Measurements from ENCODE around the gene ARID5B.

ARID5B gene

DNA sequence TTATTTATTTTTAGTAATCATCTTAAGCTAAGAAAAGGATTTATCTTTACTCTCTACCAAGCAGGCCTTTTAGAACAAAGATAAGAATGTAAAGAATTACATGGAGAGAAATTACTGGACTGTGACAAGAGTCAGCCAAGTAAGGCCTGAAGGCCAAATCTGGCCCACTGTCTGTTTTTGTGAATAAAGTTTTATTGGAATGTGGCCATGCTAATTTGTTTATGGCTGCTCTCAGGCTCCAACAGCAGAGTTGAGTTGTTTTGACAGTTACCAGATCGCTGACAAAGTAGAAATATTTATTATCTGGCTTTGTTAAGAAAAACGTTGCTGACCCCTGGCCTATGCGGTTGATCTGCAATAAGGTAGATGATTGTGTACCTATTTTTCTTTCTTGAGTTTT lies 6.1 kb downstream of the ARID5B start:
- DNase-seq (ENCODE audit: low spot score), result no peak
- TF ChIP-seq, protein P1, sequence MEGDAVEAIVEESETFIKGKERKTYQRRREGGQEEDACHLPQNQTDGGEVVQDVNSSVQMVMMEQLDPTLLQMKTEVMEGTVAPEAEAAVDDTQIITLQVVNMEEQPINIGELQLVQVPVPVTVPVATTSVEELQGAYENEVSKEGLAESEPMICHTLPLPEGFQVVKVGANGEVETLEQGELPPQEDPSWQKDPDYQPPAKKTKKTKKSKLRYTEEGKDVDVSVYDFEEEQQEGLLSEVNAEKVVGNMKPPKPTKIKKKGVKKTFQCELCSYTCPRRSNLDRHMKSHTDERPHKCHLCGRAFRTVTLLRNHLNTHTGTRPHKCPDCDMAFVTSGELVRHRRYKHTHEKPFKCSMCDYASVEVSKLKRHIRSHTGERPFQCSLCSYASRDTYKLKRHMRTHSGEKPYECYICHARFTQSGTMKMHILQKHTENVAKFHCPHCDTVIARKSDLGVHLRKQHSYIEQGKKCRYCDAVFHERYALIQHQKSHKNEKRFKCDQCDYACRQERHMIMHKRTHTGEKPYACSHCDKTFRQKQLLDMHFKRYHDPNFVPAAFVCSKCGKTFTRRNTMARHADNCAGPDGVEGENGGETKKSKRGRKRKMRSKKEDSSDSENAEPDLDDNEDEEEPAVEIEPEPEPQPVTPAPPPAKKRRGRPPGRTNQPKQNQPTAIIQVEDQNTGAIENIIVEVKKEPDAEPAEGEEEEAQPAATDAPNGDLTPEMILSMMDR (IDR thresholded peaks at IDR 0.05; ENCODE audit: extremely low read depth, missing control alignments), result no peak

DNA sequence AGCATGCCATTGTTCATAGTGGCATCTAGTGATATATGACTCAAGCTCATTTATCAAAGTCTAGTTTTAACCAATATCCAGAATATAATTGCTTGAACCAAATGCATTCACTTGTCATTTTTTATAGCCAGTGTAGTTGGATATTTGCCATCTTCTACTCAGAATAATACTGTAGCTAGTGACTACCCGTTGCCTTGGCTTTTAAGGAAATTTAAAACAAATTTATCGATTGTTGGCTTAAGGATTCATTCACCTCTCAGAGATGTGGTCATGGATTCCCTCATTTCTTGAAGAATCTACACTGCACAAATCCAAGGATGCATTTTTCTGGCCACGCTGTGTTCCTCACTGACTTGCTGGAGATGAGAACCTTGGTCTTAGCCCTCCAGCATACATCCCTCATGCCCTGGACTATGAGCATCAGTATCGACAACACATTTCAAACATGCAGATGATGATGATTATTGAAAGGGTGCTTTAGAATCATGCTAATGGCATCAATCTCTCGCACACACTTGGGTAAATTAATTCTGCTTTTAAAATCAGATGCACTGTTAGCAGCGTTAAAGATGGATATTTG lies 8.8 kb downstream of the ARID5B start:
- TF ChIP-seq, protein P1 (IDR thresholded peaks at IDR 0.05; ENCODE audit: extremely low read depth, missing control alignments), result no peak
- DNase-seq (ENCODE audit: low spot score), result no peak

- no peak for DNase-seq (ENCODE audit: low spot score)
- TF ChIP-seq, protein P1 (IDR thresholded peaks at IDR 0.05; ENCODE audit: extremely low read depth, missing control alignments), result no peak
These were observed 9.4 kb downstream of the ARID5B start for GRCh38 chr10:61910894-61911293.

GRCh38 chr10:61911425-61911824 lies 9.9 kb downstream of the ARID5B start:
- TF ChIP-seq, protein P1 (IDR thresholded peaks at IDR 0.05; ENCODE audit: extremely low read depth, missing control alignments), result no peak
- DNase-seq (ENCODE audit: low spot score), result no peak

- no peak for DNase-seq (ENCODE audit: low spot score)
- TF ChIP-seq, protein P1 (IDR thresholded peaks at IDR 0.05; ENCODE audit: extremely low read depth, missing control alignments), result no peak
These were observed 11.5 kb downstream of the ARID5B start for GRCh38 chr10:61912981-61913380.

DNA sequence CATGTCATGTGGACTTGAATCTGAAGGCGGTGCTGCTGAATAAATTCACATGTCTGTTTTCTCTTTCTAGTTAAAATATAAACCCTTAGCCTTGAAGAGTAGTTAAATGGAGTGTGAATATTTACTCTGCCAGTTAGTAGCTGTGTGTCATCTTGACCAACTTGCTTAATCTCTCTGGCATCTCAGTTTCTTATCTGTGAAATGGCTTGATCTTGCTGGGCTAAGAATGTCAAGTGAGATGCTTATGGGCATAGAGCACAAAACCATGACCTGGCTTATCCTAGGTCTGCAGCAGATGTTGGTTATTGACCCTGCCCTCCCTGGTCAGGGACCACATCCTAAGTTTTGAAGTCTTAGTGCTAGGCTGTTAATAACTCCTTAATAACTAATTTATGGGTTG lies 16.6 kb downstream of the ARID5B start:
- TF ChIP-seq, protein P1 (IDR thresholded peaks at IDR 0.05; ENCODE audit: extremely low read depth, missing control alignments), result no peak
- DNase-seq (ENCODE audit: low spot score), result no peak

DNA sequence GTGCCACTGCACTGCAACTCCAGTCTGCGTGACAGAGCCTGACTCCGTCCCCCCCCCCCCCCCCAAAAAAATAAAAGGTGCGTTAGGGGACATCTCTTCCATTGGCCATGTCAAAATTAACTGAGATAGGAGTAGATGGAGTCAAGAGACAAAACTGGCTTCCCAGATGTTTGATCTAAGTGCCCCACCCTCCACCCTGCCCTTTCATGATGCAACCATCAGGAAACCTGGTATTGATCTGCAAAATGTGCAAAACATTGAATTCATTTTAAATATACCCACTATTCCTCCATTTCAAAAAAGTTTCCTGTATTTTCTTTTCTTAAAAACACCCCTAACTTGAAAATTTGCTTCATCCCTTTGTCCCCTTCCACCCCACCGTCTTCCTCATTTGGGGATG lies 17.5 kb downstream of the ARID5B start:
- no peak for DNase-seq (ENCODE audit: low spot score)
- TF ChIP-seq, protein P1 (IDR thresholded peaks at IDR 0.05; ENCODE audit: extremely low read depth, missing control alignments), result no peak
